HPDE6-E6E7 (cell line): ENCODE measurements around the gene MINDY4.
A peak's percentile ranks its signal among the peaks of the same experiment; 100 is the strongest.

ENCODE experiments used
- DNase-seq: peaks from one replicate; pipeline ENCODE4 v3.0.0; 2011; ENCODE audit warnings: missing footprints; ENCODE audit errors: extremely low spot score

MINDY4 gene

GRCh38 chr7:30771174-30771879 lies at the start of gene MINDY4:
MINDY4 (plus strand) TSS chr7:30771417; CDS start chr7:30771494, 77 bp downstream.
- DNase-seq = peak; percentile 53

- DNase-seq = no peak
Measured at GRCh38 chr7:30722187-30722586, 49.0 kb upstream of the MINDY4 start.

- DNase-seq = no peak
Measured at GRCh38 chr7:30722671-30723070, 48.5 kb upstream of the MINDY4 start.

GRCh38 chr7:30723776-30724175 lies 47.4 kb upstream of the MINDY4 start:
- no peak for DNase-seq

- DNase-seq = no peak
Measured at GRCh38 chr7:30726296-30727006, 44.8 kb upstream of the MINDY4 start.

- DNase-seq = no peak
Measured at GRCh38 chr7:30727061-30727945, 43.9 kb upstream of the MINDY4 start.

- no peak for DNase-seq
Measured at GRCh38 chr7:30728591-30729100, 42.6 kb upstream of the MINDY4 start.

- no peak for DNase-seq
Measured at GRCh38 chr7:30729642-30730041, 41.6 kb upstream of the MINDY4 start.

- no peak for DNase-seq
Measured at GRCh38 chr7:30730097-30730496, 41.1 kb upstream of the MINDY4 start.

- DNase-seq = no peak
Measured at GRCh38 chr7:30730996-30731395, 40.2 kb upstream of the MINDY4 start.

GRCh38 chr7:30731581-30731980 lies 39.6 kb upstream of the MINDY4 start:
- DNase-seq = no peak

GRCh38 chr7:30732606-30733005 lies 38.6 kb upstream of the MINDY4 start:
- DNase-seq = no peak

GRCh38 chr7:30733216-30733615 lies 38.0 kb upstream of the MINDY4 start:
- no peak for DNase-seq

- no peak for DNase-seq
Measured at GRCh38 chr7:30733691-30734090, 37.5 kb upstream of the MINDY4 start.

- no peak for DNase-seq
Measured at GRCh38 chr7:30734497-30734896, 36.7 kb upstream of the MINDY4 start.

- no peak for DNase-seq
Measured at GRCh38 chr7:30735631-30736030, 35.6 kb upstream of the MINDY4 start.

- no peak for DNase-seq
Measured at GRCh38 chr7:30736291-30736690, 34.9 kb upstream of the MINDY4 start.

GRCh38 chr7:30738026-30738915 lies 32.9 kb upstream of the MINDY4 start:
- no peak for DNase-seq

GRCh38 chr7:30739691-30740090 lies 31.5 kb upstream of the MINDY4 start:
- no peak for DNase-seq

- peak; percentile 88 for DNase-seq
Measured at GRCh38 chr7:30740417-30741181, 30.6 kb upstream of the MINDY4 start.
